ENCODE measurements around the gene C6orf136.
"Not testable (repeated sequence)": the region's sequence is repeated elsewhere in the genome, so short reads cannot be mapped to it uniquely, and the experiment has no call there.

C6orf136 gene

GRCh38 chr6:30655743-30656094, 8.8 kb downstream of the C6orf136 start:
- no peak for TF ChIP-seq CTCF (conservative IDR thresholded peaks at IDR 0.05)
- no peak overlapping the region for H3K27ac ChIP-seq

- H3K27ac ChIP-seq = no peak overlapping the region
- TF ChIP-seq CTCF (conservative IDR thresholded peaks at IDR 0.05) = no peak
These were observed 9.6 kb downstream of the C6orf136 start for GRCh38 chr6:30656513-30656912.

- no peak overlapping the region for H3K27ac ChIP-seq
- no peak for TF ChIP-seq CTCF (conservative IDR thresholded peaks at IDR 0.05)
These were observed 10.5 kb downstream of the C6orf136 start for GRCh38 chr6:30657454-30657853.

GRCh38 chr6:30657922-30658321, 11.0 kb downstream of the C6orf136 start:
- not testable (repeated sequence) for H3K27ac ChIP-seq

- no peak for TF ChIP-seq CTCF (conservative IDR thresholded peaks at IDR 0.05)
- H3K27ac ChIP-seq = no peak overlapping the region
These were observed 18.2 kb downstream of the C6orf136 start for GRCh38 chr6:30664994-30665767.

GRCh38 chr6:30666300-30666699, 19.4 kb downstream of the C6orf136 start:
- not testable (repeated sequence) for H3K27ac ChIP-seq

- H3K27ac ChIP-seq = peak overlapping the region; percentile 72; the same call in 1 of the 2 replicates
- peak; percentile 29; the same call in 1 of the 2 replicates for TF ChIP-seq CTCF (conservative IDR thresholded peaks at IDR 0.05)
These were observed 24.0 kb downstream of the C6orf136 start for GRCh38 chr6:30670760-30671527.

- TF ChIP-seq CTCF (conservative IDR thresholded peaks at IDR 0.05) = peak; percentile 90
- peak within 1 kb of the TSS; percentile 72 for H3K27ac ChIP-seq
These were observed 25.7 kb downstream of the C6orf136 start, which contains the start of gene DHX16 for GRCh38 chr6:30672445-30673253. Gene DHX16, minus strand, starts transcription at chr6:30673006. Its CDS starts 165 bp downstream, at chr6:30672841.

Measured in VCaP (cell line).